ENCODE measurements around the gene TLCD2.
"Not testable (repeated sequence)": the region's sequence is repeated elsewhere in the genome, so short reads cannot be mapped to it uniquely, and the experiment has no call there.

Gene TLCD2

GRCh38 chr17:1683459-1683858 lies 26.7 kb downstream of the TLCD2 start:
- no peak for DNase-seq

- no peak for DNase-seq
Observed at GRCh38 chr17:1676401-1676800, 33.8 kb downstream of the TLCD2 start.

- no peak for DNase-seq
Observed at GRCh38 chr17:1673041-1673785, 37.0 kb downstream of the TLCD2 start.

- DNase-seq: not testable (repeated sequence)
Observed at GRCh38 chr17:1663934-1664333, 46.2 kb downstream of the TLCD2 start.

GRCh38 chr17:1661045-1661444 lies 49.1 kb downstream of the TLCD2 start:
- DNase-seq: no peak

GRCh38 chr17:1658100-1658499 lies 52.1 kb downstream of the TLCD2 start:
- no peak for DNase-seq

- DNase-seq: no peak
Observed at GRCh38 chr17:1653735-1654134, 56.4 kb downstream of the TLCD2 start.

GRCh38 chr17:1652794-1653193 lies 57.4 kb downstream of the TLCD2 start:
- DNase-seq: not testable (repeated sequence)

Data from activated CD4-positive, CD25-positive, alpha-beta regulatory T cell treated with anti-CD3 and anti-CD28 coated beads, Interleukin-2, amount 50 U/mL, for 72 hours (primary cell).